Fibroblast of pulmonary artery (primary cell): Measurements from ENCODE around the gene EIF4A3.

ENCODE experiments used
- DNase-seq: peaks from one replicate; pipeline ENCODE4 v3.0.0-alpha.2; 2010; ENCODE audit warnings: low read depth
- H3K4me3 ChIP-seq: replicated peaks from 2 replicates; pipeline ENCODE4 v1.5.1; 2011; ENCODE audit warnings: low read depth, mild to moderate bottlenecking, control low read depth, low read length, moderate library complexity
- CTCF ChIP-seq: IDR thresholded peaks from 2 replicates; pipeline ENCODE4 v1.5.1; 2011; ENCODE audit warnings: mild to moderate bottlenecking, control low read depth, low read length, inconsistent platforms; ENCODE audit errors: missing control alignments

EIF4A3 gene

DNA sequence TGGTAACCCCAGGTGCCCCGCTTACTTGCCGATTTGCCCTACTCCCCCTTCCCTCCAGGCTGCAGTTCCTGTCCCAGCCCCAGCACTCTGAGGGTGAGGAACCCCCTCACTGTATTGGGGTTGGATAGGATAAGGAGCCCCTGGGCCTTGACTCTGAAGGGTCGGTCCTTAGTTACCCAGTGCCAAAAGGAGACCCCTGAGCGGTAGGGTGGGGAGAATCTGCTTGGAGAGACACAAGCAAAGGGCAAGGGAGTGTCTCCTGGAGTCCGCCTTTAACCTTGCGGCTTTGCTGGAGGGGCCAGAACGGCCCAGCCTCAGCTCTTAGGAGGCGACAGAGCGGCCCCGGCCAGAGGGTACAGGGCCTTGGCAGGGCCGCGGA is 35.9 kb upstream of the EIF4A3 start:
- no peak overlapping the region for H3K4me3 ChIP-seq
- no peak for DNase-seq
- TF ChIP-seq CTCF, result no peak

DNA sequence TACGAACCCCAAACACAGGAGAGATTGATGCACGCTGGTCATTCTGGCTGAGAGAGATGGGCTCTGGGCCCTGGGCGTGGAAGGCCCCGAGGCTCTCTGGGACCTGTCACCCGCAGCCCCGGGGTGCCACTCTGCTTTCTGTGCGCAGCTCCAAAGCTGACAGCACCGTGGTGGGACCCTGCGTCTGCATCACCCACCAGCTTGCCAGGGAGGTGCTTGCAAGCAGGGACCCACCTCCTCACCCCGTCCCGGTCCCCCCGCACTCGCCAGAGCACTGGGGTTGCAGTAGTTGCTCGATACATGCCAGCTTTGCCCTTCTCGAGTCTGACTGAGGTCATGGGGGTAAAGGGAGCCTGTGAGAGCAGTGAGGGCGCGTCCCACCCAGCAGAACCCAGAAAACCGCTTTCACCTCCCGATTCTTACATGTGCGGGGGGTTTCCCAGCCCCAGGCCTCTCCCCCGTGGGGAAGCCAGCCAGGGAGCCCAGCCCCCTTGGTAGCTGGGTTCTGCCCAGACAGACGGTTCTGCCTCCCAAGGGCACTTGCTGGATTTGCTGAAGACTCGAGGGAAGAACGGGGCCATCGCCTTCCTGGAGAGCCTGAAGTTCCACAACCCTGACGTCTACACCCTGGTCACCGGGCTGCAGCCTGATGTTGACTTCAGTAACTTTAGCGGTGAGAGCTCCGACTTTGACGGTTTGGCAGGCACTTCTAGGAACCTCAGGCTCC is 35.4 kb upstream of the EIF4A3 start:
- no peak for TF ChIP-seq CTCF
- H3K4me3 ChIP-seq, result no peak overlapping the region
- DNase-seq, result no peak

GRCh38 chr17:80181431-80181830 is 34.5 kb upstream of the EIF4A3 start:
- no peak overlapping the region for H3K4me3 ChIP-seq
- no peak for TF ChIP-seq CTCF
- no peak for DNase-seq

GRCh38 chr17:80180192-80180591 is 33.3 kb upstream of the EIF4A3 start:
- no peak for TF ChIP-seq CTCF

GRCh38 chr17:80177986-80178595 is 31.2 kb upstream of the EIF4A3 start:
- no peak overlapping the region for H3K4me3 ChIP-seq
- no peak for DNase-seq
- no peak for TF ChIP-seq CTCF

More at GRCh38 chr17:80180192-80180591, 33.3 kb upstream of the EIF4A3 start:
- no peak for DNase-seq
- H3K4me3 ChIP-seq, result no peak overlapping the region

DNA sequence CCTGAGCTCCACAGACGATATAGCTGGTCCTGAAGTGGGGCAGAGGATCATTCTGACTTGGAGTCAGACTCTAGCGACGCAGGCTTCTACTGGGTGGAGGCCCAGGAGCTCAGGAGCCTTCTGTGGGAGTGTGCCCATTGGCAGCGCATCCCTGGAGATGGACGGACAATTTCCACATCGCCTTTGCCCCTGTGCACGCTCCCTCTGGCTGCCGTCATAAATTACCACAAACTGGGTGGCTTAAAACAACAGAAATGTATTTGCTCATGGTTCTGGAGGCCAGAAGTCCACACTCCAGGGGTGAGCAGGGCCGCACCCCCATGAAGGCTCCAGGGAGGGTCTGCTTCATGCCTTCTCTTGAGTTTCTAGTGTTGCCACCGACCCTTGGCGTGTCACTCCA is 29.8 kb upstream of the EIF4A3 start:
- DNase-seq, result no peak
- no peak for TF ChIP-seq CTCF
- no peak overlapping the region for H3K4me3 ChIP-seq

- TF ChIP-seq CTCF, result no peak
- H3K4me3 ChIP-seq, result no peak overlapping the region
- DNase-seq, result no peak
These were observed 27.0 kb upstream of the EIF4A3 start for GRCh38 chr17:80173916-80174315.
